NCI-H146 treated with DMSO at 0.1 percent for 48 hours (cell line): ENCODE results near the gene ANKRD12.
A peak's percentile ranks its signal among the peaks of the same experiment; 100 is the strongest.
"Not testable (repeated sequence)": the region's sequence is repeated elsewhere in the genome, so short reads cannot be mapped to it uniquely, and the experiment has no call there.

Source experiments
- DNase-seq: peaks from one replicate; lab custom pipeline; 2025; ENCODE audit not compliant: unreplicated experiment; lab: John Stamatoyannopoulos, UW

ANKRD12 gene

GRCh38 chr18:9136315-9137155 is at the start of gene ANKRD12:
Gene ANKRD12, plus strand, starts transcription at chr18:9136781. Its CDS starts 45,652 bp downstream, at chr18:9182433.
- DNase-seq: peak; percentile 97

- no peak for DNase-seq
Measured at GRCh38 chr18:9087144-9087543, 49.4 kb upstream of the ANKRD12 start.

- DNase-seq: no peak
Measured at GRCh38 chr18:9088252-9088651, 48.3 kb upstream of the ANKRD12 start.

- DNase-seq: not testable (repeated sequence)
Measured at GRCh38 chr18:9088727-9089126, 47.9 kb upstream of the ANKRD12 start.

- no peak for DNase-seq
Measured at GRCh38 chr18:9090578-9090977, 46.0 kb upstream of the ANKRD12 start.

GRCh38 chr18:9091066-9091476 is 45.5 kb upstream of the ANKRD12 start:
- DNase-seq: no peak

- DNase-seq: no peak
Measured at GRCh38 chr18:9092665-9093064, 43.9 kb upstream of the ANKRD12 start.

- DNase-seq: not testable (repeated sequence)
Measured at GRCh38 chr18:9093109-9093508, 43.5 kb upstream of the ANKRD12 start.

GRCh38 chr18:9094307-9095226 is 42.0 kb upstream of the ANKRD12 start:
- DNase-seq: no peak

- DNase-seq: no peak
Measured at GRCh38 chr18:9095297-9096006, 41.1 kb upstream of the ANKRD12 start.

- no peak for DNase-seq
Measured at GRCh38 chr18:9096007-9096371, 40.6 kb upstream of the ANKRD12 start.

GRCh38 chr18:9096685-9097084 is 39.9 kb upstream of the ANKRD12 start:
- DNase-seq: no peak

- DNase-seq: no peak
Measured at GRCh38 chr18:9097349-9097748, 39.2 kb upstream of the ANKRD12 start.

DNA sequence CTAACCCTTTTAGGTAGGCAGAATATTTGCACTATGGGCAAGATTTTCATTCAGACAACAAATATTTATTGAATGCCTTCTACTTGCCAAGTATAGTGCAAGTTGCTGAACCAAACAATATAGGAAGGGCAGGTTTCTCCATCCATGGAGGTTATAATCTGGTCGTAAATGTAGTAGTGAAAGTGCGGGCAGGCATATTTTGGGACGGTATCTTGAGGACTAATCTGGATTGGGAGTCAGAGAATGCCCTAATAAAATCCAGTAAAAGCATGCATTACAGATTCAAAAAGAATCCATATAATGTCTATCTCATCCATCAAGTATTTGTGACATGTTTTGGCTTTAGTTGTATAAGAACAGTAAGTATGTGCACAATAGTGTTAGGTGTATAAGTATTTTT is 35.8 kb upstream of the ANKRD12 start:
- DNase-seq: no peak

GRCh38 chr18:9101730-9102507 is 34.7 kb upstream of the ANKRD12 start:
- DNase-seq: peak; percentile 36

DNA sequence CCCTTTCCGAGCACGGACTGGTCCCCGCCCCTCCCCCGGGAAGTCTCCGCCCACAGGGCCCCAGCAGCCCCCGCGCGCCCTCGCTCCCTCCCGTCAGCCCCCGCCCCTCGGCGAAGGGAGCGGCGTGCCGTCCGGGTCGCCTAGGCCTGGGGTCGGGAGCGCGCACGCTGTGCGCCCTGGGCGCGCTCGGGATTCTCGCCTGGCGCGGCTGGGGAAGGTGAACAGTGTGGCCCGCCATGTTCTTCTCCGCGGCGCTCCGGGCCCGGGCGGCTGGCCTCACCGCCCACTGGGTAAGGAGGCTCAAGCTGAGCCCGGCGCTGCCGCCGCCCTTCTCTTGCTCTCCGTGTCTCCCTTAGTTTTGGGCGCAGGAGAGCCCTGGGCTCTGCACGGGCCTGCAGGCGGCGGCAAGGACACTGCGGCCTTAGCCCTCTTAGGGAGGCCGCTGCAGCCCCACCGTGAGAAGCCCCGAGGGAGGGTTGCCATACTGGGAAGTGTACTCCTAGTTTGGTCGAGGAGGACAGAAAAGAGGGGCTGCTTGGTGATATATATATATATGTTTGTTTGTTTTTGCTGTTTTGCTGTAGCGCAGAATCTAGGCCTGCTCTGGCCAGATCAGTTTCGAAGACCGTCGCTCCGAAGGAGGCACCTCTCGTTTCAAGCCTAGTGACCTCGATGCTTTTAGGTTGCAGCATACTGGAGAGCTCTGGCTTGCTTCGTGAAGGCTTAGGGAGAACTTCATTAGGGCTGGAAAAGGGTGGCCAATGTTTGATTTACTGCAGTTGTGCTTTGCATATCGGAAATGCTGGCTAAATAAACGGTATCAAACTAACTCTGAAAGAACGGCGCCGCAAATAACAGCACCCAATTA is 33.8 kb upstream of the ANKRD12 start, which contains the start of gene NDUFV2:
TSS of gene NDUFV2 (plus strand) at position 192 of the 868 bp plus-strand sequence. CDS start at position 237, 45 bp downstream.
- DNase-seq: peak; percentile 95

DNA sequence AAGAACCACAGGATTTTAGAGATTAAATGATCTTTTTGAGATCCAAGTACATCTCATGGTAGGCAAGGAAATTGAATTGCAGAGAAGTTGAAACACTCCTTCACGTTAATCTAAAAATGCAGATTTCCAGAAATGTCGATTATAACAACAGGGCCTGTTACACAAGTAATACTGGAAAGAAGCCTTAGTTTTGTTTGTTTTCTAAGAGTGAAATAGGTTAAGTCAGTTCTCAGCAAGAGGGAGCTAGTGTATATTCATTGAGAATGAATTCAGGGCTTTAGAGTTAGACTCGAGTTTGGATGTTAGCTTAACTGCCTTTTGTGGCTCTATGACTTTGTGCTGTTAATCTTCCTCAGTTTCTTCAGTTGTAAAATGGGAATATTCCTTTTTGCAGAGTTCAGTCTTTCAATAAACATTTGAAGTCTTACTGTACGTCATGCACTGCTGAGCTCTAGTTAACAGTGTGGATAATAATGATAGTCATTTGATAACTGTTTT is 33.2 kb upstream of the ANKRD12 start:
- DNase-seq: peak; percentile 59

DNA sequence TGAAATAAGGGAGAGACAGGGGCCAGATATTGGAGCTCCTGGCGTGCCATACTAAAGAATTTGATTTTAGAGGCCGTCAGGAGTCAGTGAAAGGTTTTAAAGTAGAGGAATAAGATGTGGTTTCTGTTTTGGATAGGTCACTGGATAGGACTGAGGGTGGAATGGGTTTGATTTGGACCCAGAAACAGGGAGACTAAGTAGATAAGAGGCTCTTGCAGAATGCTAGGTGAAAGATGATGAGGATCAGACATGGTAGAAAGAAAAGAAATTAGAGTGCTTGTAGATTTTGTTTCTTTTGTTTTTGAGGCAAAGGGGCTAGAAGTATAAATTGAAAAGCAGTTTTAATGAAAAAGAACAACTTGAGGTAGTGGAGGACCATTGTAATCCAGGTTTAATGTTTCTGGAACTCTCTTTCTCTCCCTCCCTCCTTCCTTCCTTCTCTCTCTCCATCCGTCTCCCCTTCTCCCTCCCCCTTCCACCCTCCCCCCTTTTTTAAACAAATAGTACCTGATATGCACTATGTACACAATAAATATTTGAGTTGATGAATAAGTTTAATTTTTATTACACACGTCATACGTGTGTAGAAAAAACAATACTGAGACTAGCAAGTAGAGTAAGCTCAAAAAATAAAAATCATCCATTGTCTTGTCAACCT is 32.2 kb upstream of the ANKRD12 start:
- DNase-seq: no peak

- DNase-seq: no peak
Measured at GRCh38 chr18:9105420-9105819, 31.2 kb upstream of the ANKRD12 start.
